ENCODE results near the gene NFATC3.
A peak's percentile ranks its signal among the peaks of the same experiment; 100 is the strongest.

- no peak for TF ChIP-seq RAD21 (IDR thresholded peaks at IDR 0.05)
- TF ChIP-seq, protein P1, sequence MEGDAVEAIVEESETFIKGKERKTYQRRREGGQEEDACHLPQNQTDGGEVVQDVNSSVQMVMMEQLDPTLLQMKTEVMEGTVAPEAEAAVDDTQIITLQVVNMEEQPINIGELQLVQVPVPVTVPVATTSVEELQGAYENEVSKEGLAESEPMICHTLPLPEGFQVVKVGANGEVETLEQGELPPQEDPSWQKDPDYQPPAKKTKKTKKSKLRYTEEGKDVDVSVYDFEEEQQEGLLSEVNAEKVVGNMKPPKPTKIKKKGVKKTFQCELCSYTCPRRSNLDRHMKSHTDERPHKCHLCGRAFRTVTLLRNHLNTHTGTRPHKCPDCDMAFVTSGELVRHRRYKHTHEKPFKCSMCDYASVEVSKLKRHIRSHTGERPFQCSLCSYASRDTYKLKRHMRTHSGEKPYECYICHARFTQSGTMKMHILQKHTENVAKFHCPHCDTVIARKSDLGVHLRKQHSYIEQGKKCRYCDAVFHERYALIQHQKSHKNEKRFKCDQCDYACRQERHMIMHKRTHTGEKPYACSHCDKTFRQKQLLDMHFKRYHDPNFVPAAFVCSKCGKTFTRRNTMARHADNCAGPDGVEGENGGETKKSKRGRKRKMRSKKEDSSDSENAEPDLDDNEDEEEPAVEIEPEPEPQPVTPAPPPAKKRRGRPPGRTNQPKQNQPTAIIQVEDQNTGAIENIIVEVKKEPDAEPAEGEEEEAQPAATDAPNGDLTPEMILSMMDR (IDR thresholded peaks at IDR 0.05; ENCODE audit: low read depth, low read length, missing input control) = no peak
- peak; percentile 21 to 40 for TF ChIP-seq HNF4A (conservative IDR thresholded peaks at IDR 0.05)
- TF ChIP-seq, protein P2, sequence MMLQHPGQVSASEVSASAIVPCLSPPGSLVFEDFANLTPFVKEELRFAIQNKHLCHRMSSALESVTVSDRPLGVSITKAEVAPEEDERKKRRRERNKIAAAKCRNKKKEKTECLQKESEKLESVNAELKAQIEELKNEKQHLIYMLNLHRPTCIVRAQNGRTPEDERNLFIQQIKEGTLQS (IDR thresholded peaks at IDR 0.05) = no peak
- peak; percentile 77 to 86 for TF ChIP-seq RXRA (IDR thresholded peaks at IDR 0.05)
- no peak for TF ChIP-seq MAX (IDR thresholded peaks at IDR 0.05)
- no peak for TF ChIP-seq TAF1 (conservative IDR thresholded peaks at IDR 0.05)
- peak; percentile 67 for TF ChIP-seq SP1 (IDR thresholded peaks at IDR 0.05)
- TF ChIP-seq, protein P3, sequence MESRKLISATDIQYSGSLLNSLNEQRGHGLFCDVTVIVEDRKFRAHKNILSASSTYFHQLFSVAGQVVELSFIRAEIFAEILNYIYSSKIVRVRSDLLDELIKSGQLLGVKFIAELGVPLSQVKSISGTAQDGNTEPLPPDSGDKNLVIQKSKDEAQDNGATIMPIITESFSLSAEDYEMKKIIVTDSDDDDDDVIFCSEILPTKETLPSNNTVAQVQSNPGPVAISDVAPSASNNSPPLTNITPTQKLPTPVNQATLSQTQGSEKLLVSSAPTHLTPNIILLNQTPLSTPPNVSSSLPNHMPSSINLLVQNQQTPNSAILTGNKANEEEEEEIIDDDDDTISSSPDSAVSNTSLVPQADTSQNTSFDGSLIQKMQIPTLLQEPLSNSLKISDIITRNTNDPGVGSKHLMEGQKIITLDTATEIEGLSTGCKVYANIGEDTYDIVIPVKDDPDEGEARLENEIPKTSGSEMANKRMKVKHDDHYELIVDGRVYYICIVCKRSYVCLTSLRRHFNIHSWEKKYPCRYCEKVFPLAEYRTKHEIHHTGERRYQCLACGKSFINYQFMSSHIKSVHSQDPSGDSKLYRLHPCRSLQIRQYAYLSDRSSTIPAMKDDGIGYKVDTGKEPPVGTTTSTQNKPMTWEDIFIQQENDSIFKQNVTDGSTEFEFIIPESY (IDR thresholded peaks at IDR 0.05) = no peak
- no peak for TF ChIP-seq YY1 (IDR thresholded peaks at IDR 0.05)
Observed at GRCh38 chr16:68072038-68072695, 13.0 kb upstream of the NFATC3 start.

Data from liver (tissue), 3 donors.